ENCODE results near the gene SMC1B.
"Not testable (repeated sequence)": the region's sequence is repeated elsewhere in the genome, so short reads cannot be mapped to it uniquely, and the experiment has no call there.

SMC1B gene

DNA sequence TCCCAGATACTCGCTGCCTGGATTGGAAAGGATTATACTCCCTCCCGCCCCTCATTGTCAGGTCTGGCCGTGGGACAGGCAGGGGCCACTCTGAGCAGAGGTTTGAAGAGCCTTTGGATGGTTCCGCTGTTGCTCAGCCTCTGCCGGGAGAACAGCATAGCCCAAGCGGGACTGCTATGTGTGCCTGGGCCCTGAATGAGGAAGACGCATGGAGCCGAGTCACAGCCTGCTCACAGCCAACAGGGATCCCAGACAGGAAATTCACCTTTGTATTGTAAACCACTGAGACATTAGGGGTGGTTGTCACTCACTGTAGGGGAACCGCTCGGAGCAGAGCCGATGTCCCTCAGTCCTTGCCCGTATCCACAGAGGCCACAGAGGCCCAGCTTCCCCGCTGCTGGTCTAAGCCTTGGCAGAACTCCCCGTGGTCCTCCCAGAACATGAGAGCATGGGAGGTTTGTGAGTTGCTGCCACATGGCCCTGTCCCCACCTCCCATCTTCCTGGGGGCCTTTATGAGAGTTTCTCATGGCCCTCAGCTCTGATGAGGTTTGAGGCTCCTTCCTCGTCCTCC is 114.4 kb downstream of the SMC1B start:
- no peak for DNase-seq (ENCODE audit: low read depth in 3 of 3)

DNA sequence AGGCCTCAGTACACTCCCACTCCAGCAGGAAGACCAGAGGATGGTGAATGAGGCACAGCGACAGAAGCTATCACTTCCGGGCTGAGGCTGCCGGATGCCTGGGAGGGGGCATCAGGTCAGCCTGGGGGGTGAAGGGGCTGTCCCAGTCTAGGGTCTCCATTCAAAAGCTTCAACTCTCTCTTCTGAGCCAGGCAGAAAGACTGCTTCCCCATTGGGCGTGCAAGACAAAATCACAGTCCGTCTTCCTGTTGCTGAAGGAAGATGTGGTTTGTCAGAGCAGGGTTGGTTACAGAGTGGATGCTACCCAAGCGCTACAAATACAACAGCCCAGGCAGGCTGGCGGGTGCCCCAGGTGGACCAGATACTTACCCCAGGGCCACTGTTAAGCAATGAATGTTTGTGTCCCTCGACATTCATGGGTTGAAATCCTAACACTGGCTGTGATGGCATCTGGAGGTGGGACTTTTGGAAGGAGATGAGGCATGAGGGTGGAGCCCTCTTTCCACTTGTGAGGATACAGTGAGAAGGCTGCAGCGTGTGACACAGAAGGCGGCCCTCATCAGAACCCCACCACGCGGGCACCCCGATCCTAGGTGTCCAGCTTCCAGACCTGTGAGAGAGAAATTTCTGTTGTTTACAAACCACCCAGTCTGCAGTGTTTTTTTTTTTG is 116.6 kb downstream of the SMC1B start:
- no peak for DNase-seq (ENCODE audit: low read depth in 3 of 3)

DNA sequence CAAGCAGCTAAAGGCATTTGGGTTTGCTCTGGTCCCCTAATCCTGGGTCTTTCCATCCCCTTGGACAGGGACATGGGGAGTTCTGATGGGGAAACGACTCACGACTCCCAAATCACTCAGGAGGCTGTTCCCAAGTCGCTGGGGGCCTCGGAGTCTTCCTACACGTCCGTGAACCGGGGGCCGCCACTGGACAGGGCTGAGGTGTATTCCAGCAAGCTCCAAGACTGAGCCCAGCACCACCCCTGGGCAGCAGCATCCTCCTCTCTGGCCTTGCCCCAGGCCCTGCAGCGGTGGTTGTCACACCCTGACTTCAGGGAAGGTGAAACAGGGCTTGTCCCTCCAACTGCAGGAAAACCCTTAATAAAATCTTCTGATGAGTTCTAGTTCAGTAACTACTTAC is 117.9 kb downstream of the SMC1B start:
- no peak for DNase-seq (ENCODE audit: low read depth in 3 of 3)

DNA sequence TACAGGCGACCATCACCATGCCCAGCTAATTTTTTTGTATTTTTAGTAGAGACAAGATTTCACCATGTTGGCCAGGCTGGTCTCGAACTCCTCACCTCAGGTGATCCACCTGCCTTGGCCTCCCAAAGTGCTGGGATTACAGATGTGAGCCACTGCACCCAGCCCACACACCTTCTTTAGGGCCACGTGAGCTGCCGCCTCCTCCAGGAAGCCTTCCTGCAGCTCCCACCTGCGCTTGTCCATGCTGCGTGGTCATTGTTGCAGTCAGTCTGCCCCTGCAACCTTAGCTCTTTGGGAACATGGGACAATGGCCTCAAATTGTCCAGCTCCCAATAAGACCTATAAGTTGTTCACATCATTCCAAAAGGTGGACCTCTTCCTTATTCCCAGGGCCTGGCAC is 118.4 kb downstream of the SMC1B start:
- DNase-seq (ENCODE audit: low read depth in 3 of 3), result not testable (repeated sequence)
